HEK293 (cell line): ENCODE results near the gene LRRC8C.

Experiments
- CTCF ChIA-PET: fragments of 350-600 bp; formaldehyde crosslinking; extraction: SDS; loops from one replicate; lab custom pipeline; 2021; ENCODE audit warnings: antibody characterized with exemption; lab: Yijun Ruan, JAX
- POLR2A ChIA-PET: fragments of 300-600 bp; formaldehyde crosslinking; extraction: SDS; loops from one replicate; lab custom pipeline; 2020; ENCODE audit warnings: antibody characterized with exemption, inconsistent platforms; lab: Yijun Ruan, JAX
- H3K27ac ChIP-seq: fragments of 200-500 bp; sonication (Bioruptor generic); 2 replicates; pipeline ENCODE4 v1.5.1; 2014; ENCODE audit warnings: low read depth, low read length, control low read depth, inconsistent platforms; ENCODE audit errors: extremely low read depth
- H3K36me3 ChIP-seq, 2 experiments: fragments of 200-500 bp in 1 of 2; sonication (Bioruptor generic) in 1 of 2; 1 replicate in 1 of 2; 2 replicates in 1 of 2; pipeline ENCODE4 v1.5.1; 2014 to 2017; ENCODE audit warnings: inconsistent platforms in 2 of 2, low read length in 2 of 2; ENCODE audit not compliant: control insufficient read depth in 2 of 2, insufficient read depth in 1 of 2
- H3K4me1 ChIP-seq: fragments of 200-500 bp; sonication (Bioruptor generic); 2 replicates; pipeline ENCODE4 v1.5.1; 2014; ENCODE audit warnings: mild to moderate bottlenecking, low read length, inconsistent platforms; ENCODE audit not compliant: control insufficient read depth, insufficient read depth
- H3K4me3 ChIP-seq: 2 replicates; pipeline ENCODE4 v1.5.1; 2011; ENCODE audit warnings: low read depth, mild to moderate bottlenecking, control low read depth, low read length, moderate library complexity
- H3K9me3 ChIP-seq: fragments of 200-500 bp; sonication (Bioruptor generic); 2 replicates; pipeline ENCODE4 v1.5.1; 2014; ENCODE audit warnings: low read depth, low read length, inconsistent platforms; ENCODE audit not compliant: control insufficient read depth, insufficient read depth
- BCL11B ChIP-seq: fragments of 450-650 bp; formaldehyde crosslinking; IDR thresholded peaks from 2 replicates; pipeline ENCODE4 v1.5.1; 2016; ENCODE audit warnings: low read depth, missing biosample characterization, missing genetic modification characterization
- FEZF1 ChIP-seq: fragments of 450-650 bp; formaldehyde crosslinking; IDR thresholded peaks from 2 replicates; pipeline ENCODE4 v1.5.1; 2016; ENCODE audit warnings: missing biosample characterization, missing genetic modification characterization
- GLI2 ChIP-seq: fragments of 450-650 bp; formaldehyde crosslinking; IDR thresholded peaks from 2 replicates; pipeline ENCODE4; 2017; ENCODE audit warnings: missing biosample characterization, missing genetic modification characterization, low read depth, borderline replicate concordance
- PRDM10 ChIP-seq: fragments of 450-650 bp; formaldehyde crosslinking; IDR thresholded peaks from 2 replicates; pipeline ENCODE4 v1.5.1; 2016; ENCODE audit warnings: missing biosample characterization, missing genetic modification characterization
- ZBTB49 ChIP-seq: fragments of 450-650 bp; formaldehyde crosslinking; IDR thresholded peaks from 2 replicates; pipeline ENCODE4 v1.5.1; 2016; ENCODE audit warnings: missing biosample characterization, missing genetic modification characterization, low read depth
- ZNF112 ChIP-seq: fragments of 450-650 bp; formaldehyde crosslinking; IDR thresholded peaks from 2 replicates; pipeline ENCODE4 v1.5.0; 2017; ENCODE audit warnings: missing biosample characterization, missing genetic modification characterization
- ZNF138 ChIP-seq: fragments of 450-650 bp; formaldehyde crosslinking; IDR thresholded peaks from 2 replicates; pipeline ENCODE4 v1.5.1; 2016; ENCODE audit warnings: missing biosample characterization, missing genetic modification characterization, borderline replicate concordance
- ZNF148 ChIP-seq: fragments of 450-650 bp; formaldehyde crosslinking; IDR thresholded peaks from 2 replicates; pipeline ENCODE4 v1.5.0; 2017; ENCODE audit warnings: missing biosample characterization, missing genetic modification characterization, borderline replicate concordance
- ZNF174 ChIP-seq: fragments of 450-650 bp; formaldehyde crosslinking; IDR thresholded peaks from 2 replicates; pipeline ENCODE4 v1.5.0; 2017; ENCODE audit warnings: missing biosample characterization, mild to moderate bottlenecking, missing genetic modification characterization
- ZNF2 ChIP-seq: fragments of 450-650 bp; formaldehyde crosslinking; IDR thresholded peaks from 2 replicates; pipeline ENCODE4 v1.5.1; 2016; ENCODE audit warnings: missing biosample characterization, missing genetic modification characterization
- ZNF211 ChIP-seq: fragments of 450-650 bp; formaldehyde crosslinking; IDR thresholded peaks from 2 replicates; pipeline ENCODE4 v1.5.1; 2016; ENCODE audit warnings: low read depth, missing biosample characterization, missing genetic modification characterization
- ZNF23 ChIP-seq: fragments of 450-650 bp; formaldehyde crosslinking; IDR thresholded peaks from 2 replicates; pipeline ENCODE4 v1.5.1; 2016; ENCODE audit warnings: missing biosample characterization, missing genetic modification characterization, borderline replicate concordance
- ZNF24 ChIP-seq: fragments of 450-650 bp; formaldehyde crosslinking; IDR thresholded peaks from 2 replicates; pipeline ENCODE4 v1.5.1; 2016; ENCODE audit warnings: missing biosample characterization, missing genetic modification characterization
- ZNF274 ChIP-seq, 2 experiments: fragments of 200-500 bp in 1 of 2; fragments of 450-650 bp in 1 of 2; sonication (Bioruptor generic) in 1 of 2; formaldehyde crosslinking in 1 of 2; IDR thresholded peaks; 2 replicates each; pipeline versions ENCODE4 v1.5.1 to v1.6.1; 2014 to 2016; ENCODE audit warnings: borderline replicate concordance in 1 of 2, inconsistent platforms in 1 of 2, low read length in 1 of 2, missing biosample characterization in 1 of 2, missing genetic modification characterization in 1 of 2
- ZNF596 ChIP-seq: fragments of 450-650 bp; IDR thresholded peaks from 2 replicates; pipeline ENCODE4 v1.5.0; 2018; ENCODE audit warnings: missing biosample characterization, mild to moderate bottlenecking, missing genetic modification characterization, moderate library complexity
- ZNF837 ChIP-seq: fragments of 450-650 bp; formaldehyde crosslinking; IDR thresholded peaks from 2 replicates; pipeline ENCODE4 v1.5.1; 2016; ENCODE audit warnings: missing biosample characterization, missing genetic modification characterization
- ZNF843 ChIP-seq: fragments of 450-650 bp; formaldehyde crosslinking; IDR thresholded peaks from 2 replicates; pipeline ENCODE4 v1.5.1; 2016; ENCODE audit warnings: missing biosample characterization, missing genetic modification characterization
- TF ChIP-seq, protein P1 (sequence below): fragments of 450-650 bp; formaldehyde crosslinking; IDR thresholded peaks from 2 replicates; pipeline ENCODE4 v1.5.1; 2016; ENCODE audit warnings: missing biosample characterization, missing genetic modification characterization
- TF ChIP-seq, protein P2 (sequence below): fragments of 450-650 bp; formaldehyde crosslinking; IDR thresholded peaks from 2 replicates; pipeline ENCODE4 v1.5.1; 2016; ENCODE audit warnings: missing biosample characterization, missing genetic modification characterization

LRRC8C gene

DNA sequence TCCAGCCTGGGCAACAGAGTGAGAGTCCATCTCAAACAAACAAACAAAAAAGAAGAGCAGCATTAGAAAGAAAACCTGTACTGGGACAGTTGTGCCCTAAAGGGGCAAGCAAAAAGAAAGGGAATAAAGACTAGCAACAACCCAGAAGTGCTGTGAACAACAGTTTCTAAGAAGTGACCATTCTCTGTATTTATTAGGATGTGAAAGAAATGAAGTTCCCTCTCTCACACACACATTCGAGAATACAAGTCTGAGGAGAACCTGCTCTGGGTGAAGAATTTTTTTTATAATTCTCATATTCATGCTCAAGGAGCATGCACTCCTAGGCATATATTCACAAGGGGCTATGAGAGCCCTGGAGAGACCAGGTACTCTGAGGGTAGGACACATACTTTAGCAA is 128.4 kb downstream of the LRRC8C start (continued):
- TF ChIP-seq ZNF2 (tag by site-specific recombination) (no peak), ZNF23 (tag by site-specific recombination) (no peak), PRDM10 (no peak), GLI2 (tag by site-specific recombination) (no peak)

GRCh38 chr1:89761901-89762300 is 129.0 kb downstream of the LRRC8C start:
- Histone ChIP-seq H3K4me1 (no peaks in the 10 kb centered on the region), H3K9me3 (no peaks in the 10 kb centered on the region), H3K4me3 (no peak overlapping the region), H3K27ac (no peak overlapping the region), H3K36me3 (no peaks in the 10 kb centered on the region)
- ChIA-PET CTCF (interaction anchor here (0.7 to 3.8 kb wide), 20 partner anchors 8 to 762 kb away, joined by 3 to 72 read pairs (median 6); partner anchors contain the start of gene LRRC8C), POLR2A (no interaction called here)
- TF ChIP-seq ZNF112 (tag by site-specific recombination) (no peak), ZNF138 (tag by site-specific recombination) (no peak), ZNF174 (tag by site-specific recombination) (no peak), PRDM10 (no peak), ZNF24 (tag by site-specific recombination) (no peak), BCL11B (tag by site-specific recombination) (no peak), ZNF274 (IDR thresholded peaks at IDR 0.05; ENCODE audit: low read length) (no peak), ZNF274 (tag by site-specific recombination; IDR thresholded peaks at IDR 0.05; ENCODE audit: borderline replicate concordance) (no peak), FEZF1 (no peak), ZNF148 (tag by site-specific recombination) (no peak), ZNF843 (no peak), ZNF596 (tag by site-specific recombination) (no peak), ZNF211 (no peak), ZNF837 (no peak), ZBTB49 (tag by site-specific recombination) (no peak)
- TF ChIP-seq, protein P1, sequence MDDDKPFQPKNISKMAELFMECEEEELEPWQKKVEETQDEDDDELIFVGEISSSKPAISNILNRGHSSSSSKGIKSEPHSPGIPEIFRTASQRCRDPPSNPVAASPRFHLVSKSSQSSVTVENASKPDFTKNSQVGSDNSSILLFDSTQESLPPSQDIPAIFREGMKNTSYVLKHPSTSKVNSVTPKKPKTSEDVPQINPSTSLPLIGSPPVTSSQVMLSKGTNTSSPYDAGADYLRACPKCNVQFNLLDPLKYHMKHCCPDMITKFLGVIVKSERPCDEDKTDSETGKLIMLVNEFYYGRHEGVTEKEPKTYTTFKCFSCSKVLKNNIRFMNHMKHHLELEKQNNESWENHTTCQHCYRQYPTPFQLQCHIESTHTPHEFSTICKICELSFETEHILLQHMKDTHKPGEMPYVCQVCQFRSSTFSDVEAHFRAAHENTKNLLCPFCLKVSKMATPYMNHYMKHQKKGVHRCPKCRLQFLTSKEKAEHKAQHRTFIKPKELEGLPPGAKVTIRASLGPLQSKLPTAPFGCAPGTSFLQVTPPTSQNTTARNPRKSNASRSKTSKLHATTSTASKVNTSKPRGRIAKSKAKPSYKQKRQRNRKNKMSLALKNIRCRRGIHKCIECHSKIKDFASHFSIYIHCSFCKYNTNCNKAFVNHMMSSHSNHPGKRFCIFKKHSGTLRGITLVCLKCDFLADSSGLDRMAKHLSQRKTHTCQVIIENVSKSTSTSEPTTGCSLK = no peak
- TF ChIP-seq, protein P2, sequence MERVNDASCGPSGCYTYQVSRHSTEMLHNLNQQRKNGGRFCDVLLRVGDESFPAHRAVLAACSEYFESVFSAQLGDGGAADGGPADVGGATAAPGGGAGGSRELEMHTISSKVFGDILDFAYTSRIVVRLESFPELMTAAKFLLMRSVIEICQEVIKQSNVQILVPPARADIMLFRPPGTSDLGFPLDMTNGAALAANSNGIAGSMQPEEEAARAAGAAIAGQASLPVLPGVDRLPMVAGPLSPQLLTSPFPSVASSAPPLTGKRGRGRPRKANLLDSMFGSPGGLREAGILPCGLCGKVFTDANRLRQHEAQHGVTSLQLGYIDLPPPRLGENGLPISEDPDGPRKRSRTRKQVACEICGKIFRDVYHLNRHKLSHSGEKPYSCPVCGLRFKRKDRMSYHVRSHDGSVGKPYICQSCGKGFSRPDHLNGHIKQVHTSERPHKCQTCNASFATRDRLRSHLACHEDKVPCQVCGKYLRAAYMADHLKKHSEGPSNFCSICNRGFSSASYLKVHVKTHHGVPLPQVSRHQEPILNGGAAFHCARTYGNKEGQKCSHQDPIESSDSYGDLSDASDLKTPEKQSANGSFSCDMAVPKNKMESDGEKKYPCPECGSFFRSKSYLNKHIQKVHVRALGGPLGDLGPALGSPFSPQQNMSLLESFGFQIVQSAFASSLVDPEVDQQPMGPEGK (tag by site-specific recombination) = no peak
